Keratinocyte (primary cell): Measurements from ENCODE around the gene NR6A1.

ENCODE experiments used
- CTCF ChIP-seq, 3 experiments: IDR thresholded peaks in 1 of 3; conservative IDR thresholded peaks in 1 of 3; optimal IDR thresholded peaks in 1 of 3; 2 replicates in 2 of 3; 3 replicates in 1 of 3; pipeline versions ENCODE3 to v1.5.1; 2011; ENCODE audit warnings: low read length in 3 of 3, mild to moderate bottlenecking in 3 of 3, moderate library complexity in 2 of 3, control low read depth in 1 of 3, inconsistent platforms in 1 of 3; ENCODE audit not compliant: insufficient read depth in 2 of 3; ENCODE audit errors: extremely low read depth in 1 of 3
- EZH2 ChIP-seq: IDR thresholded peaks from one replicate; pipeline ENCODE4 v1.6.1; 2012; ENCODE audit warnings: inconsistent platforms, mild to moderate bottlenecking, low read length, moderate library complexity

- TF ChIP-seq CTCF (optimal IDR thresholded peaks at IDR 0.05 in 1 of 3, IDR thresholded peaks at IDR 0.05 in 1 of 3, conservative IDR thresholded peaks at IDR 0.05 in 1 of 3; ENCODE audit: extremely low read depth in 1 of 3, insufficient read depth in 2 of 3, low read length in 3 of 3) (no peak), EZH2 (no peak)
These were observed 46.1 kb downstream of the NR6A1 start for GRCh38 chr9:124725068-124725452.
